ENCODE results near the gene KIF1A.
"Not testable (repeated sequence)": the region's sequence is repeated elsewhere in the genome, so short reads cannot be mapped to it uniquely, and the experiment has no call there.

The KIF1A gene

DNA sequence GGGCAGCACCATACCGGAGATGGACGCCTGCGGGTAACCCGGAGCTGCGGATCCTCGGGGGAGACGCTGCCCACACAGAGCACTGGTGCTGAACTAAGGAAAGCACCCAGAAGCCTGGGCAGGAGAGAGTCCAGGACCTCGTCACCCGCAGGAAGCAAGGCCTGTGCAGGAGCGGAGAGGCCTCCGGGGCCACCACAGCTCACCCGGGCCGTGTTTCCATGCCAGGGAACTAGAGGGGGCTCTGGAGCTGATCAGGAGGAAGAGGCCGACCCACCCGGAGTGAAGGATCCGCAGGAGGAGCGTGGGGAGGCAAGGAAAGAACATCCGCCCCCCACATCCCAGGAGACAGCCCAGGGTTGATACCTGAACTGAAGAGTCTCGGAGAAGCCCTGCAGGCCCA lies 141.1 kb downstream of the KIF1A start:
- not testable (repeated sequence) for DNase-seq

DNA sequence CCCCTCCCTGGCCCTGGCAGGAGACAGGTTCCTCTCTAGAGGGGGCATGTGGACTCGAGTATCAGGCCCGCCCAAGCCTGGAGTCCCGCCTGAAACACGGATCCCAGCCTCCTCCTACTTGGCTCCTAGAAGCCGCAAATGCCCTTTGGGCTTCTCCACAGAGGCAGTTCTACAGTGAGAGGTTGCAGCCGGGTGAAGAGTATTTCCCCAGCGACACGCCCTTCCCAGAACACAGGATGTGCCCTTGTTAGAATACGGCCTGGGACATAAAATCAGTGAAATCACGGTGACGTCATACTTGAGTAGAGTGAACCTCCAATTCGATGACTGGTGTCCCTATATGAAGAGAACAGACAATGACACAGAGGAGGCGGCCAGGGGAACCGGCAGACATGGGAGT lies 142.0 kb downstream of the KIF1A start:
- not testable (repeated sequence) for DNase-seq

DNA sequence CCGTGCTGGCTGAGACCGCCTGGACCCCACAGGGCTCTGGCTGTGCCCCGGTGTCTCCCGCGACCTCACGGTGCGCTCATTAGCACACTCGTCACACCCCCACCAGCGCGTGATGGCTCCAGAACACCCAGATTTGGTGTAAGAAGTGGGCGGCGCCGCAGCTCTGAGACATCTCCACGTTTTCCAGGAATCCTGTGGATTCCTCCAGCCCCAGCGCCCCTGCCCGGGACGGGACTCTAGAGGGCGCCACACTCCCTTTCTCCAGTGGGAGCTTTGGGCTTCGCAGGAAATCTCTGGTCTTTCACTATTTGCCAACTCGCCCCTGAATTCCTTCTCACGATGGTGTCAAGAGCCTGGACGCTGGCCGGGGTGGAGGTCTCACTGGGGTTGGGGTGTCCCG lies 144.7 kb downstream of the KIF1A start:
- not testable (repeated sequence) for DNase-seq

DNA sequence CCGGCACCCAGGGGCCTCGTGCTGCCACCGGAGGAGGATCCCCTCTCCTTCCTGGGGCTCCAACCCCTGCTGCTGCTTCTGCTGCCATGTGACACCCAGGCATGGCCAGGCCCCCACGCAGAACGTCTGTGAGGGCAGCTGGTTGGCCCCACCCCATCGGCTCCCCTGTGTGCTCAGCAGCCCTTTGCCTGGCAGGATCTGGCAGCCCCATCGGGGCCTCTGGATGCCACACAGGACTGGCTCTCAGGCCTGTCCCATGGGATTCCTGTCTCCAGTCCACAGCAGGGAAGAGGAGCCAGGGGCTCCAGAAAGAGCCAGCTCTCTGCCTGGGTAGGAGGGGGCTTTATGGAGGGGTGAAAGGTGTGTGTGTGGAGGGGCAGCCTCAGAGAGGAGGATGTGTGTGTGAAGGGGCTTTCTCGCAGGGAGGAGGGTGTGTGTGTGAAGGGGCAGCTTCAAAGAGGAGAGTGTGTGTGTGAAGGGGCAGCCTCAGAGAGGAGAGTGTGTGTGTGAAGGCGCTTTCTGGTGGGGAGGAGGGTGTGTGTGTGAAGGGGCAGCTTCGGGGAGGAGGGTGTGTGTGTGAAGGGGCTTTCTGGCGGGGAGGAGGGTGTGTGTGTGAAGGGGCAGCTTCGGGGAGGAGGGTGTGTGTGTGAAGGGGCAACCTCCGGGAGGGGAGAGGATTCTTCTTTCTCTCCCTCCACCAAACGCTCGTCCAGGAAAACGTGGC lies 145.4 kb downstream of the KIF1A start:
- DNase-seq = not testable (repeated sequence)

DNA sequence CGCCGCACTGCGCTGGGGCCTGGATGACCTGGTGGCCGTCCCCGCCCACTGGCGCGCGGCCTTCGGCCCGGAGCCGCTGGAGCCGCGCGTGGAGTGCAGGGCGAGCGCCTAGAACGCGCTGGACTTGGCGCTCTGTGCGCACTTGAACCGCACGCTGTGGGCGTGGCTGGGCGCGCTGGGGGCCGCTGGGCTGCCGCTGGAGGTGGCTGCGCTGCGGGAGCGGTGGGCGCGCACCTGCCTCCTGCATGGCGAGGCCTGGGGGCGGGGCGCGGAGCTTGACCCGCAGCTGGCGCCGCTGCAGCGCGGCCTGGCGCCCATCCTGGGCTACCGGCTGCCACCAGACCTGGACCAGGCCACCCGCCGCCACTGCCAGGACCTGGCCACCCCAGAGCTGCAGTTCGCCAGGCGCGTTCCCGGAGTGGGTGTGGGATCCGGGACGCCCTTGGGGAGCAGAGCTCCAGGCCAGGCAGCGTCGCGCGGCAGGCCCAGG lies 147.3 kb downstream of the KIF1A start:
- no peak for DNase-seq

DNA sequence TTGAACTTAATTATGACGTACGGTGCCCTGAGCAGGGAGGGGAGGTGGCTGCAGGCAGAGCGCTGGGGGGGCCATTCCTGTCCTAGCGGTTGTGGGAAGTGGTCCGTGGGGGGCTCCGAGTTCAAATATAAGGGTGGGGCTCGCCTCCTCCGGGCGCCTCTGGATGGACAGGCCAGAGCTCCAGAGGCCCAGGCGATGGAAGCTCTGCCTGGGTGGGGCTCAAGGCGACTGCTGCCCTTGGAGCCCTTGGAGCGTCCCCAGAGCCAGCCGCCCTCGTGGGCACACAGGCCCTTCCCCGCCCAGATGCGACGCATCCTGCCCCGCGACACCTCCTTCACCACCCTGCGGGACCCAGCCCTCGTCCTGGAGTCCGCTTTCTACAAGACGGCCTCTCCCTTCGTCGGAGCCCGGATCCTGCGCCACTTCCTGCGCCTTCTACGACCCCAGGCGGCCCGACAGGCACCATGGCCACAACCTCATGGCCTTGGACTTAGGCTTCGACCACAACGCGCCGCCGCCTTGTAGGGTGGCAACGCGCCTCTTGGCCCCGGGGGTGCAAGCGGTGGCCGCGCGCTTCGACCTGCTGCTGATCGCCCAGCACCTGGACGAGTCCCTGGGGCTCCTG lies 147.8 kb downstream of the KIF1A start:
- DNase-seq = no peak

- no peak for DNase-seq
Measured at GRCh38 chr2:240670950-240671349, 149.1 kb downstream of the KIF1A start.

DNA sequence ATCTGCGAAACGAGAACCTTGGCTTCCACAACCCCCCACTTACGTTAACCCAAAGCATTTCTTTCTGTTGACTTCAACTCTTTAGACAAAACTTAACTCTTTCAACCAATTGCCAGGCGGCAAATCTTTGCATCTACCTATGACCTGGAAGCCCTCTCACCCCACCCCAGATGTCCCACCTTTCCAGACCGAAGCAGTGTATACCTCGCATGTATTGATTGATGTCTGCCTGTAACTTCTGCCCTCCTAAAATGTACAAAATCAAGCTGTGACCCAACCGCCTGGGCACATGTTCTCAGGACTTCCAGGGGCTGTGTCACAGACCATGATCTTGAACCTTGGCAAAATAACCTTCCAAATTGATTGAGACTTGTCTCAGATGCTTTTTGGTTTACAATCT lies 149.6 kb downstream of the KIF1A start:
- DNase-seq = no peak

- no peak for DNase-seq
Measured at GRCh38 chr2:240664622-240665021, 155.4 kb downstream of the KIF1A start.

All from SIG-M5 (cell line).